Hepatocyte (in vitro differentiated cells): ENCODE results near the gene ADORA1.

Experiments
- EZH2phosphoT487 ChIP-seq: fragments of 200-600 bp; sonication (generic); IDR thresholded peaks from one replicate; pipeline ENCODE4 v1.6.1; 2018; ENCODE audit warnings: antibody characterized with exemption, mild to moderate bottlenecking, low read depth, moderate library complexity; ENCODE audit not compliant: unreplicated experiment, severe bottlenecking
- TF ChIP-seq, protein P1 (sequence below): fragments of 200-600 bp; sonication (generic); IDR thresholded peaks from 2 replicates; pipeline ENCODE4 v1.5.1; 2016; ENCODE audit warnings: antibody characterized with exemption, mild to moderate bottlenecking; ENCODE audit not compliant: poor library complexity

DNA sequence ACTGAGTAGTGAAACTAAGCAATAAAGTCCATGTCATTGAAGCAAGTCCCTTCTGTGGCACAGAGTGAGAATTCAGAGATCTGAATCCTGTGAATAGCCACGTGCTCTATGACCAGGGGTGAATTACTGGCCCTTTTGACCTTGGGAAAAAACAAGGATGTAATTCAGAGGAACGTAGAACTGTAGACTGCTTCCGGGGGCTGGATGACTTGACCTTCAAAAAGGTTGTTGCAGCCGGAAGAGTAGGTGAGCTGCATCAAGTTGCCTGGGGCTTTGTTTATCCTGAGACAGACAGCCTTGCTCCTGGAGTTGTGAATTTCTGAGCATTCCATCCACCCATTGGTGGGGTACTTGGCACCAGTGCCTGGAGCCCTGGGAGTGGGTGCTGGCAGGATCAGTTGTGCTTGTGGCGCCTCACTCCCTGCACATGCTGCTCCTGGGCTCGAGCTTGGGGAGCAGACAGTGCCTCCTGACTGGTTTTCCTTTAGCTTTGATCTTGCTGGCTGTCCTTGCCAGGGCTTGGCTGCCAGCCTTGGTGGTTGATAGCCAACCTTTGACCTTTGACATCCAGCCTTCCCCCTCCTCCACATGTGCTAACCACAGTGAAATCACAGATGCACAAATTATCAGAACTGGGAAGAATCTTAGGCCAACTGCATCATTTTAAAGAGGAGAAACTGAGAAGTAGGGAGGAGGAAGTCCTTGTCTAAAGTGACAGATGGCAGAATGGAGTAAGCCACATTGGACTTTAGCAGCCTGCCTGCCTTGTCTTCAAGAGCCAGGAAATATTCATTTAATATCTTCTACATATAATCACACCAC, 25.5 kb upstream of the ADORA1 start:
- TF ChIP-seq, protein P1, sequence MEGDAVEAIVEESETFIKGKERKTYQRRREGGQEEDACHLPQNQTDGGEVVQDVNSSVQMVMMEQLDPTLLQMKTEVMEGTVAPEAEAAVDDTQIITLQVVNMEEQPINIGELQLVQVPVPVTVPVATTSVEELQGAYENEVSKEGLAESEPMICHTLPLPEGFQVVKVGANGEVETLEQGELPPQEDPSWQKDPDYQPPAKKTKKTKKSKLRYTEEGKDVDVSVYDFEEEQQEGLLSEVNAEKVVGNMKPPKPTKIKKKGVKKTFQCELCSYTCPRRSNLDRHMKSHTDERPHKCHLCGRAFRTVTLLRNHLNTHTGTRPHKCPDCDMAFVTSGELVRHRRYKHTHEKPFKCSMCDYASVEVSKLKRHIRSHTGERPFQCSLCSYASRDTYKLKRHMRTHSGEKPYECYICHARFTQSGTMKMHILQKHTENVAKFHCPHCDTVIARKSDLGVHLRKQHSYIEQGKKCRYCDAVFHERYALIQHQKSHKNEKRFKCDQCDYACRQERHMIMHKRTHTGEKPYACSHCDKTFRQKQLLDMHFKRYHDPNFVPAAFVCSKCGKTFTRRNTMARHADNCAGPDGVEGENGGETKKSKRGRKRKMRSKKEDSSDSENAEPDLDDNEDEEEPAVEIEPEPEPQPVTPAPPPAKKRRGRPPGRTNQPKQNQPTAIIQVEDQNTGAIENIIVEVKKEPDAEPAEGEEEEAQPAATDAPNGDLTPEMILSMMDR: no peak
- no peak for TF ChIP-seq EZH2phosphoT487
